GM18502 (cell line): ENCODE data around the gene GAK.
"Not testable (repeated sequence)": the region's sequence is repeated elsewhere in the genome, so short reads cannot be mapped to it uniquely, and the experiment has no call there.

Experiments
- ATAC-seq: cut with Tn5 transposase; IDR thresholded peaks from one replicate; pipeline ENCODE4 v1.9.1; 2021; ENCODE audit warnings: mild to moderate bottlenecking; ENCODE audit not compliant: unreplicated experiment, poor library complexity

Gene GAK

GRCh38 chr4:954211-955020 lies 22.3 kb upstream of the GAK start:
- ATAC-seq: no peak

- ATAC-seq: no peak
Observed at GRCh38 chr4:953574-953915, 21.4 kb upstream of the GAK start.

DNA sequence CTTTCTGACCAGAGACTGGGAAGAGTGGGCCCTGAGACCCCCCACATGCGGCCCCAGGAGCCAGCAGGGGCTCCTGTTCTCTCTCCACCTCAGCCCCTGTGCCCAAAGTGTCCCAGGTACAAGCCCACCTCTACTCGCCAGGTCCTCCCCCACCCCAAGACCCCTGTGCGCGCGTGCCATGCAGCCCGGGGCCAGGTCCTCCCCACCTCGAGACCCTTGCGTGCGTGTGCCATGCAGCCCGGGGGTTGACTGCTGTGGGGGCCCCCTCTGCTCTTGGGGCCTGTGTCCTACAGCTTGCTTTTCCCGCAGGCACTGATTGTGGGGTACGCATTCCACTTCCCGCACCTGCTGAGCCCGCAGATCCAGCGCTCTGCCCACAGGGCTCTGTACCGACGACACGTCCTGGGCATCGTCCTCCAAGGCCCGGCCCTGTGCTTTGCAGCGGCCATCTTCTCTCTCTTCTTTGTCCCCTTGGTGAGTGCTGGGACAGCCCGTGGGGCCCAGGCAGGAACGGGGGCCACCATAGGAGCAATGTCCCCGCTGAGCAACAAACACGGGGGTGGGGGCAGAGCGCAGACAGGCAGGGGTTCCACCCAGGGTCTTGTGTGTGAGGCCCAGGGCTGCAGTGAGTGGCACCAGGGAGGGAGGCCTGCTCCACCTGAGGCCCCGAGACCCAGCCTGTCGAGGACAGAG lies 20.9 kb upstream of the GAK start:
- ATAC-seq: no peak

DNA sequence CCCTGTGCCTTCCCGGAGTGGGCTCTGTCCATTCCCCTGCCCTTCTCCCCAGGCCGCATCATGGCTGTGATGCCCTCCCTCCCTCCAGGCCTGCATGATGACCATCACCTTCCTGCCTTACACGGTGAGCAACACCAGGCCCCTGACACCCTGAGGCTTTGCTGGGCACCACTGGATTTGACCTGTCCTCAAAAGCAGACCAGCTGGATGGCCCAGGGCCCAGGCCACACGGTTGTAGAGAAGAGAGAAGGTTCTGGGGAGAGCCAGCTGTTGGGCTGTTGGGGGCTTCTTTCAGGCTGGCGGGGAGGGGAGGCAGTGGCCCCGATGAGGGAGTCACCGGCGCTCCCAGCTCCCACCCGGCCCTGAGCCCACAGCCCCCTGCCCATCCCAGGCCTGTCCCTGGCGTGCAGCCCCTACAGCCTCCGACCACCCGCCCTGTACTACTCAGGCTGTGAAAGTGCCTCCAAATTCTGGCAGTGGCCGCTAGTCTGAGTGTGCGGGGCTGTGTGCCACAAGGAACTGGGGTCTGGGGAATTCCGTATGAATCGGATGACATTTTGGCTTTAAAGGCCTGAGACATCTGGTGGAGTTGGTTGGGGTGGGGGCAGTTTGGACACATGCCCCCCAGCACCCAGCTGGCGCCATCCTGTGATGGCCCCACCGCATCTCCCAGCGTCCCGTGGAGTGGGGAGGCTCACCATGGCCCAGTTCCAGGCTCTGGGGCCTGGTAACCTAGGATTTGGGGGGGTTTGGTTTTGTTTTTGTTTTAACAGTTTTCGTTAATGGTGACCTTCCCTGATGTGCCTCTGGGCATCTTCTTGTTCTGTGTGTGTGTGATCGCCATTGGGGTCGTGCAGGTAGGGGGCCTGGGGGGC lies 19.7 kb upstream of the GAK start:
- no peak for ATAC-seq

DNA sequence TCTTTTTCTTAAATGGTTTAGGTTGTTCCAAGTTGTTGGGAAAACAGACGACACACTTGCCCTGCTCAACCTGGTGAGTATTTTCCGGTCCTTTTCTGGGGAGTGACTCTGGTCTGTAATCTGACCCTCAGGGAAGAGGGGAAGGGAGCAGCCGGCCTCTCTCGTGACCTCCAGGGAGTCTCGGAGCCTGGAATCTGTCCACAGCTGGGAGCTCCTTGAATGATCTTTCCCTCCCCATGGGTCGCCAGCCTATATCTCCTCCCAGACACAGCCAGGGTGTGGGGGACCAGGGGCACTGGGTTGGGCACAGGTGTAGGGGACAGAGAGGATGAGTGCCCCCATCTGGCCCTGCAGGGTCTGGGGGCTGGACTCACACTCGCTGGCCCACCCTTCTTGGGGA lies 19.1 kb upstream of the GAK start:
- ATAC-seq: no peak

DNA sequence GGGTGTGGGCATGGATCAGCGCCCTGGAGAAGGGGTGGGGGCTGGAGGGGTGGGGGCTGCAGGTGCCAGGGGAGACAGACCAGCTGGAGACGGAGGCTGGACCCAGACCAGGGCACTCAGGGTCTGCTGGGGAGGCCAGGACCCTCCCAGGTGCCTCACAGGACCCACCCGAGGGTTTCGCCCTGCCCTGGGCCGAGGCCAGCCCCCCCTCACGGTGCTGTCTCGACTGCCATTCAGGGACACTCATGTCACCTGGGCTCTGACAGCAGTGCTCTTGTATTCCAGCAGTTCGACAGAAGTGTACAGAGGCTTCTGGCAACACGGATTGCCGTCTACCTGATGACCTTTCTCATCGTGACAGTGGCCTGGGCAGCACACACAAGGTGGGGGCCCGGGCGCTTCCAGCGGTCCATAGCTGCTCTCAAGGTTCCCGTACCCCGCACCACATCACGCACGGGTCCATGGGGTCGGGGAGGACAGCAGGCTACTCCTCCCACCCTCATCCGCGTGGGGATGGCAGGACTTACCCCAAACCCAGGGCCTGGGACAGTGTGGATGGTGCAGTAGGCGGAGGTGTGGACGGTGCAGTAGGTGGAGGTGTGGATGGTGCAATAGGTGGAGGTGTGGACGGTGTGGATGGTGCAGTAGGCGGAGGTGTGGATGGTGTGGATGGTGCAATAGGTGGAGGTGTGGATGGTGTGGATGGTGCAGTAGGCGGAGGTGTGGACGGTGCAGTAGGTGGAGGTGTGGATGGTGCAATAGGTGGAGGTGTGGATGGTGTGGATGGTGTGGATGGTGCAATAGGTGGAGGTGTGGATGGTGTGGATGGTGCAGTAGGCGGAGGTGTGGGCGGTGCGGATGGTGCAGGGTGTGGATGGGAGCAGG lies 18.3 kb upstream of the GAK start:
- no peak for ATAC-seq

GRCh38 chr4:949656-950055 lies 17.5 kb upstream of the GAK start:
- no peak for ATAC-seq

GRCh38 chr4:948936-949300 lies 16.8 kb upstream of the GAK start:
- no peak for ATAC-seq

DNA sequence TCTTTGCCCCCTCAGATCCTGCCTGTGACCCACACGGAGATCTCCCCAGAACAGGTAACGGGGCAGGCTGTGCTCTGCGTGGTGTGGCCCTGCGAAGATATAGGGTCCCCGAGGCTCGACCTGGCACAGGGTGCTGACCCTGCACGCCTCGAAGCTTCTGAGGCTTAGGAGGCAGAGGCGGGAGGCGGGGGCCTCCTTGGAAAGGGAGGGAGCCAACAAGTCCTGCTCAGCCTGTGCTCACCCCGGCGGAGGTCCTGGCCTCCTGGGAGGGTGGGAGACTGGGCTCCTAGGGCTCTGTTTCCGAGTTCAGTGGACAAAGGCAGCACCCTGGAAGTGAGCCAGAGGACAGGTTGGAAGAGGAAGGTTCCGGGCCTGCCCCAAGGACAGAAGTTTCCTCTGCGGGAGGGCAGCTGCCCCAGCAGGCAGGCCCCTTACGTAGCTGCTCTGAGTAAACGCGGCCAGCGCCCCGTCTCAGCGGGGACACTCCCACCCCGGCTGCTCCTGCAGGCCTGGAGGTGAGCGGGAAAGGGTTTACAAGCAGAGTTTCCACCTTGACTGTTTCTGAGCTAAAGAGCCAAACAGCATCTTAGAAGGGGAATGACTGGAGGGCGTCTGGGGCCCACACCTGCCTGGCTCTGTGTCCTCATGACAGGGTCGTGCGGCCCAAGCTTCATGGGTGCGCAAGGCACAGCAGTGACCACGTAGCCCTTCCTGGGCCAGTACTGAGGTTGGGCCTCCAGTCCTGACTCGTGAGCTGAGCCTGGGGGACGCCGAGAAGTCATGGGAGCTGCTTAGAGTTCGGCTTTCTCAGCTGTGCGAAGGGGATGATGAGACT lies 16.2 kb upstream of the GAK start:
- ATAC-seq: no peak

DNA sequence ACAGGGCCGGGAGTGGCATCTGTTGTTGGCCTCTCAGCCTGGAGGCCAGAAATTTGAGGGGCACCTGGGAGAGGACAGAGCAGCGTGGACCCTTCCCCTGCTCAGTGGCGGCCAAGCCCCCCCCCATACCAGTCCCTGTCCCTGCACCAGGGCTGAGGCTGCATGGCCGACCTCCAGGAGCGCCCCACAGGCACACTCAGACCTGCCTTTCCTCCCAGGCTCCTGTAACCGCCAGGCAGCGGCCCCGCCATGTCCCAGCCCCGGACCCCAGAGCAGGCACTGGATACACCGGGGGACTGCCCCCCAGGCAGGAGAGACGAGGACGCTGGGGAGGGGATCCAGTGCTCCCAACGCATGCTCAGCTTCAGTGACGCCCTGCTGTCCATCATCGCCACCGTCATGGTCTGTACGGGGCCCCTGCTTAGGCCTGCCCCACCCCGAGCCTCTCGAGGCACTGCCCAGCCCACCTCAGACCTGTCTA lies 15.4 kb upstream of the GAK start:
- no peak for ATAC-seq

DNA sequence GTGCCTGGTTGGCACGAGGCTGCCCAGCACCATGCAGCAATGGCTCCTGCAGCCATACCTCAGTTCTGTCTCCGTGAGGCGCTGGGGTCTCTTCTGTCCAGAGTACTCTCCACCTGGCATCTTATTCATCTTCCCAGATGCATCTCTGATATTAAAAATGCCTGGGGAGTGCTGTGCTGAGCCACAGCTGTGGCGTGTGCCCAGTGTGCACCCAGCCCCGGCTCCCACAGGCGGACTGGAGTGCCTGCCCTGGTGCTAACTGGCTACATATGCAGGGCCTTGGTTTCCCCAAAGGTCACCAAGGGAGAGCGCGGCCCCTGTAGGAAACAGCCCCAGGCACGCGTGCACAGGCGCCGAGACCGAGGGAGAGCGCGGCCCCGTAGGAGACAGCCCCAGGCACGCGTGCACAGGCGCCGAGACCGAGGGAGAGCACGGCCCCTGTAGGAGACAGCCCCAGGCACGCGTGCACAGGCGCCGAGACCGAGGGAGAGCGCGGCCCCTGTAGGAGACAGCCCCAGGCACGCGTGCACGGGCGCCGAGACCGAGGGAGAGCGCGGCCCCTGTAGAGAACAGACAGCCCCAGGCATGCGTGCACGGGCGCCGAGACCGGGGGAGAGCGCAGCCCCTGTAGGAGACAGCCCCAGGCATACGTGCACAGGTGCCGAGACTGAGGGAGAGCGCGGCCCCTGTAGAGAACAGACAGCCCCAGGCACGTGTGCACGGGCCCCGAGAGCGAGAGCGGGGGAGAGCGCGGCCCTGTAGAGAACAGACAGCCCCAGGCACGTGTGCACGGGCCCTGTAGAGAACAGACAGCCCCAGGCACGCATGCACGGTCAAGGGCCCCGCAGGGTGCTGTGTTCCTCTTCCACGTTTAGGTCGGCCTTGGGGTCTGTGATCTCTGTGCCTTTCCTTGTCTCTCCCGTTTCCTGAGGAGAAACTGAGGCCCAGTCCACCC lies 14.7 kb upstream of the GAK start:
- no peak for ATAC-seq

DNA sequence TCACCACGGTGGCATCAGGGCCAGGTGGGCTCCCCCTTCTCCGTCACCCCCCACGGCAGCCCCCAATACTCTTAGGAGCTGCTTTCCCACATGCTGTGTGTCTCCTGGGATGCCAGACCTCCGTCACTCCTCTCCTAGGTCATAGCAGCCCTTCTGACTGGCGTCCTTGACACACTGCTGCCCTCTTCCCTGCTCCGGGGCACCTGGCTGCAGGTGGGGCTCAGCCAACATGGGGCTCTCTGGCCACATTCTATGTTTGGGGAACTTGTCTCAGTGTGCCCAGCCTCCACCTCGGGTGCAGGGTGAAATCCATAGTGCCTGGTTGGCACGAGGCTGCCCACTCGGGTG lies 14.0 kb upstream of the GAK start:
- no peak for ATAC-seq

DNA sequence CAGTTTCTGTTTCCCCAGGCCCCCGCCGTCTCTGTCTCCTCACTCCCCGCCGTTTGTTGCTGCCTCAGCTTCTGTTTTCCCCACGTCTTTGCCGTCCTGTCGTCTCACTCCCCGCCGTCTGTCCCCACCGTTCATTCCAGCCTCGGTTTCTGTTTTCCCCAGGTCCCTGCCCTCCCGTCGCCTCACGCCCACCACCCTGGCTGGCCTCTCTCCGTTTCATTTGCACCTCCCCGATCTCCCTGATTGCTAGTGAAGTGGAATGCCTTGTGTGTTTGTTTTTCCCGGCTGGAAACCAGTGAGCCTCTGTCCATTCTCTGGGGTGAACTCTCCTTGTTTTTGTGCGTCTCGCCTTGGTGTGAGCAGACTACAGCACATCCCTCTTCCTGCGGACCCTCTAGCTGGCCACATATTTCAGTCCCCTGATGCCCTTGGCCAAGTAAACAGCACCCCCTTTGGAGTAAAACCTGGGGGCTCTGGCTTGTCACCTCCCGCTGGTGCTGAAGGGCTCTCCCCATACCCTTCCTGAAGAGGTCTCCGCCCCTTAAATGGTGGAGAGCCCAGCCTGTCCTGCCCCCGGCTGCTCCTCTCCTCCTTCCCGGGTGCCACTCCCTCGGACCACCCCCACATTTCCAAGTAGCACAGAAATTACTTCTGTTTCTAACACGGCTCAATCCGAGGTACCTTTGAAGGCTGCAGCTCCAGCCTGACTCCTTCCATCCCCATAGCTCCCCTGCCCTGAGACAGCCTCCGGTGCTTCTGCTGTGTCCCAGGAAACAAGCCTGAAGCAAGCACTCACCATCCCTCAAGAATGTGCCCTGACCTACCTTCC lies 13.4 kb upstream of the GAK start:
- no peak for ATAC-seq

DNA sequence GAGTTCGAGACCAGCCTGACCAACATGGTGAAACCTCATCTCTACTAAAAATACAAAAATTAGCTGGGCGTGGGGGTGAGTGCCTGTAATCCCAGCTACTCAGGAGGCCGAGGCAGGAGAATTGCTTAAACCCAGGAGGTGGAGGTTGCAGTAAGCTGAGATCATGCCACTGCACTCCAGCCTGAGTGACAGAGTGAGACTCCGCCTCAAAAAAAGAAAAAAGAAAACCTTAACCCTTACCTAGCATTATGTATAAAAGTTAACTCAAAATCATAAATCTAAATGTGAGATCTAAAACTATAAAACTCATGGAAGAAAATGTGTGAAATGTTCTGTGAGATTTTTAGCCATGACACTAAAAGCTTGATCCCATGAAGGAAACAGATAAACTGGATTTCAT lies 7.4 kb upstream of the GAK start:
- not testable (repeated sequence) for ATAC-seq

DNA sequence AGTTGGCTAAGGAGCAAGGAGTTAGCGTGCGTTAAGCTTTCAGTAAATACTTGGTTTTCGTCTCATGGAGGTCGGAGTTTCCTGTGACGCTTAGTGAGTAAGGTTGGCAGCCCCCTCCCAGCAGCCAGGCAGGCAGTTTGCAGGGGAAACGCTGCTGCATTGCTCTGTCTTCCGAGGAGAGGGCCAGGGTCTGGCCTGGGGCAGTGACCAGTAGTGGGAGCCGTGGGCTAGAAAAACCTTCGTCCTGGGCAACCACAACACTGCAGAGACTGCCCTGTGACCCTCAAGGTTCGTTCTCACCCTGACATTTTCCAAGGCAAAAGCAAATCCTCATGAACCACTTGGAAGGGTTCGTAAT lies 576 bp upstream of the GAK start:
- peak; percentile 1 for ATAC-seq

DNA sequence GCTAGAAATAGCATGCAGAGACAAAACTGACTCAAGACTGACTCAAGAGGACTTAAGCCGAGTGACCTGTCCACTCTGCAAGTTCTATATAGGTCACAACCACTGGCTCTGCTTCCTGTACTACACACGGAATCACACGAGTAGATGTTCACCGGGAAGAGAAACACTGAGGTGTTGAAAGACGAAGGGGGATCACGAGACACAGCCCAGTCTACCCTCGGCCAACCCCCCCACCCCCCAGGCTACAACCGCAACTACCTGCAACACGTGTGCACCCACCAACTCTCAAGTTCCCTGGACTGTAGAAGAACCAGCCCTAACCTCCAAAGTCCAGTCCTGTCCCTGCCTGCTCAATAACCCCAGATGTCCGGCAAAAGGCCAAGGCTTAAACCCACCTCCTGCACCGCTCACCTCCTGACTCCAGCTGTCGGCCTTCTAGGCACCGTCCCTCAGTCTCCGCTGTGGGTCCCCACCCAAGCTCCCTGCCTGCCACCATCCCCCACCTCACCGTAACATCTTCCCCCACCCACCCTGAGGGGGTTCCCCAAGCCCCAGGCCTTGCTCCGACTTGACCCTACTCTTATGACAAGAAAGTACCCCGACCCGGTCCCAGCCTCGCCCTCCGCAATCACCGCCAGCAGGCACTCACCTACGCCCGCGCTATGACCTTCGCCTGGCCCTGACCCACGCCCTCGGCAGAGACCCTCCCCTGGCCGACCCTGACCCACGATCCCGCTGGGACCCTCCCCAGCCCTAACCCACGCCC lies 739 bp downstream of the GAK start:
- ATAC-seq: no peak

GRCh38 chr4:930827-931193 lies 1.3 kb downstream of the GAK start:
- ATAC-seq: no peak
